ENCODE measurements around the gene TMTC2.

Gene TMTC2

DNA sequence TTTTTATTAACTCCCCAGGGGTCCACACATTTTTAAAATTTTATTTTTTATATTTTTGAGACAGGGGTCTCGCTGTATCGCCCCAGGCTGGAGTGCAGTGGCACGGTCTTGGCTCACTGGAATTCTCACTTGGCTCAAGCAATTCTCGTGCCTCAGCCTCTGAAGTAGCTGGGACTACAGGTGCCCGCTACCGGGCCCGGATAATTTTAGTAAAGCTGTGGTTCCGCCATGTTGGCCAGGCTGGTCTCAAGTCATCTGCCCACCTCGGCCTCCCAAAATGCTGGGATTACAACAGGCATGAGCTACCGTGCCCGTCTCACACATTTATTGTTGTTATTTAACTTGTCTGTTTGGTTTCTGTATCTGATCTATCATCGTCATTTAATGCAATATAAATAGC lies 307.4 kb downstream of the TMTC2 start:
- Histone ChIP-seq H3K27me3 (ENCODE audit: insufficient read depth, low read length) (no peaks in the 10 kb centered on the region), H3K9ac (ENCODE audit: low read length) (no peak overlapping the region), H2AFZ (ENCODE audit: low read length) (no peak overlapping the region), H3K4me2 (ENCODE audit: low read length) (no peak overlapping the region), H3K79me2 (ENCODE audit: insufficient read depth, low read length) (no peaks in the 10 kb centered on the region), H3K27ac (ENCODE audit: low read depth, low read length, poor library complexity, severe bottlenecking) (no peak overlapping the region), H3K9me3 (ENCODE audit: low read length) (no peaks in the 10 kb centered on the region), H3F3A (ENCODE audit: insufficient read depth, low read length) (no peaks in the 10 kb centered on the region), H3K36me3 (ENCODE audit: insufficient read depth, low read length) (no peaks in the 10 kb centered on the region), H4K20me1 (ENCODE audit: insufficient read depth, low read length) (no peaks in the 10 kb centered on the region), H3K4me1 (ENCODE audit: insufficient read depth, low read length, severe bottlenecking) (peaks cover 3% of the 10 kb centered on the region), H3K4me3 (ENCODE audit: low read depth, low read length, poor library complexity, severe bottlenecking) (no peak overlapping the region), H3K9me2 (ENCODE audit: low read depth, low read length) (no peaks in the 10 kb centered on the region)
- TF ChIP-seq, protein P1, sequence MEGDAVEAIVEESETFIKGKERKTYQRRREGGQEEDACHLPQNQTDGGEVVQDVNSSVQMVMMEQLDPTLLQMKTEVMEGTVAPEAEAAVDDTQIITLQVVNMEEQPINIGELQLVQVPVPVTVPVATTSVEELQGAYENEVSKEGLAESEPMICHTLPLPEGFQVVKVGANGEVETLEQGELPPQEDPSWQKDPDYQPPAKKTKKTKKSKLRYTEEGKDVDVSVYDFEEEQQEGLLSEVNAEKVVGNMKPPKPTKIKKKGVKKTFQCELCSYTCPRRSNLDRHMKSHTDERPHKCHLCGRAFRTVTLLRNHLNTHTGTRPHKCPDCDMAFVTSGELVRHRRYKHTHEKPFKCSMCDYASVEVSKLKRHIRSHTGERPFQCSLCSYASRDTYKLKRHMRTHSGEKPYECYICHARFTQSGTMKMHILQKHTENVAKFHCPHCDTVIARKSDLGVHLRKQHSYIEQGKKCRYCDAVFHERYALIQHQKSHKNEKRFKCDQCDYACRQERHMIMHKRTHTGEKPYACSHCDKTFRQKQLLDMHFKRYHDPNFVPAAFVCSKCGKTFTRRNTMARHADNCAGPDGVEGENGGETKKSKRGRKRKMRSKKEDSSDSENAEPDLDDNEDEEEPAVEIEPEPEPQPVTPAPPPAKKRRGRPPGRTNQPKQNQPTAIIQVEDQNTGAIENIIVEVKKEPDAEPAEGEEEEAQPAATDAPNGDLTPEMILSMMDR (IDR thresholded peaks at IDR 0.05; ENCODE audit: low read length), result no peak
- TF ChIP-seq EZH2 (IDR thresholded peaks at IDR 0.05; ENCODE audit: borderline replicate concordance, low read length), result no peak

GRCh38 chr12:82996168-82996812 lies 309.6 kb downstream of the TMTC2 start:
- no peak overlapping the region for H2AFZ ChIP-seq (ENCODE audit: low read length)
- H4K20me1 ChIP-seq (ENCODE audit: insufficient read depth, low read length), result no peaks in the 10 kb centered on the region
- no peaks in the 10 kb centered on the region for H3F3A ChIP-seq (ENCODE audit: insufficient read depth, low read length)
- H3K36me3 ChIP-seq (ENCODE audit: insufficient read depth, low read length), result no peaks in the 10 kb centered on the region
- no peaks in the 10 kb centered on the region for H3K4me1 ChIP-seq (ENCODE audit: insufficient read depth, low read length, severe bottlenecking)
- no peak overlapping the region for H3K4me2 ChIP-seq (ENCODE audit: low read length)
- no peak overlapping the region for H3K4me3 ChIP-seq (ENCODE audit: low read depth, low read length, poor library complexity, severe bottlenecking)
- no peaks in the 10 kb centered on the region for H3K79me2 ChIP-seq (ENCODE audit: insufficient read depth, low read length)
- no peak overlapping the region for H3K9ac ChIP-seq (ENCODE audit: low read length)
- H3K27me3 ChIP-seq (ENCODE audit: insufficient read depth, low read length), result no peaks in the 10 kb centered on the region
- H3K27ac ChIP-seq (ENCODE audit: low read depth, low read length, poor library complexity, severe bottlenecking), result no peak overlapping the region
- no peaks in the 10 kb centered on the region for H3K9me3 ChIP-seq (ENCODE audit: low read length)
- TF ChIP-seq, protein P1 (IDR thresholded peaks at IDR 0.05; ENCODE audit: low read length), result no peak
- TF ChIP-seq EZH2 (IDR thresholded peaks at IDR 0.05; ENCODE audit: borderline replicate concordance, low read length), result no peak
- H3K9me2 ChIP-seq (ENCODE audit: low read depth, low read length), result no peaks in the 10 kb centered on the region

DNA sequence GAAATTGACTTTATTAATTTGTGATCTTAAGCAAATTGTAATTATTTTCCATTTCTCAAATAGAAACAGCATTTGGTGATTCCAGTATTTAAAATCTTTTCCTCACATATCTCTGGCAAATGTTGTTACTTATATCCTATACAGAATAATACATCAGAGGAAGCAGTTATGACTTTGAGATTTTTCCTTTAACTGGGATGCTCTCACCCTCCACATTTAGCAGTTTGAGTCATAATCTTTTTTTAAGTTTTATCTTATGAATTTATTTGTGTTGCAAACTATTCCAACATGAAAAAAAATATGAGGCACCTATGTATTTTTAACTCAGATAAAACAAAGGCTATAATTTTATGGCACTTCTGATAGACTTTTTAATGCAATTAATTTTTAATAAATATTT lies 311.8 kb downstream of the TMTC2 start:
- Histone ChIP-seq H3K4me3 (ENCODE audit: low read depth, low read length, poor library complexity, severe bottlenecking) (no peak overlapping the region), H3K27ac (ENCODE audit: low read depth, low read length, poor library complexity, severe bottlenecking) (no peak overlapping the region), H3K4me1 (ENCODE audit: insufficient read depth, low read length, severe bottlenecking) (no peaks in the 10 kb centered on the region), H3K36me3 (ENCODE audit: insufficient read depth, low read length) (no peaks in the 10 kb centered on the region), H4K20me1 (ENCODE audit: insufficient read depth, low read length) (no peaks in the 10 kb centered on the region), H3K9ac (ENCODE audit: low read length) (no peak overlapping the region), H3K9me3 (ENCODE audit: low read length) (no peaks in the 10 kb centered on the region), H3K27me3 (ENCODE audit: insufficient read depth, low read length) (no peaks in the 10 kb centered on the region), H3K9me2 (ENCODE audit: low read depth, low read length) (no peaks in the 10 kb centered on the region), H3K4me2 (ENCODE audit: low read length) (no peak overlapping the region), H3F3A (ENCODE audit: insufficient read depth, low read length) (no peaks in the 10 kb centered on the region), H3K79me2 (ENCODE audit: insufficient read depth, low read length) (no peaks in the 10 kb centered on the region), H2AFZ (ENCODE audit: low read length) (no peak overlapping the region)
- no peak for TF ChIP-seq EZH2 (IDR thresholded peaks at IDR 0.05; ENCODE audit: borderline replicate concordance, low read length)
- TF ChIP-seq, protein P1 (IDR thresholded peaks at IDR 0.05; ENCODE audit: low read length), result no peak
